ENCODE measurements around the gene CAMTA1.

DNA sequence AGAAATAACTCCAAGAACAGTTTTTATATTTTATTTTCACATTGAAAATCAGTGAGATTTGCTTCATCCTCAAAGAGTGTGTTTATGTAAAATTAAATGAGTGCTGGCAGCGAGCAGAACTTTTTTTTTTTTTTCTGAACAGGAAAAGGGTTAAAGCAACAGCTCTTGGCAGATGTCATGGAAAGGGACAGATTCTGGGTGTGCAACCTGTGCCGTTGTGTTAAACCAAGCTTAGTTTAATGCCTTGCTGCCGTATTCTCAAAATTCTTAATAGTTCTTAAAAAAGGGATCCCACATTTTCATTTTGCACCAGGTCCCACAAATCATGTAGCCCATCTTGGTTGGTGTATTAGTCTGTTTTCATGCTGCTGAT is 758.5 kb downstream of the CAMTA1 start:
- TF ChIP-seq, protein P1, sequence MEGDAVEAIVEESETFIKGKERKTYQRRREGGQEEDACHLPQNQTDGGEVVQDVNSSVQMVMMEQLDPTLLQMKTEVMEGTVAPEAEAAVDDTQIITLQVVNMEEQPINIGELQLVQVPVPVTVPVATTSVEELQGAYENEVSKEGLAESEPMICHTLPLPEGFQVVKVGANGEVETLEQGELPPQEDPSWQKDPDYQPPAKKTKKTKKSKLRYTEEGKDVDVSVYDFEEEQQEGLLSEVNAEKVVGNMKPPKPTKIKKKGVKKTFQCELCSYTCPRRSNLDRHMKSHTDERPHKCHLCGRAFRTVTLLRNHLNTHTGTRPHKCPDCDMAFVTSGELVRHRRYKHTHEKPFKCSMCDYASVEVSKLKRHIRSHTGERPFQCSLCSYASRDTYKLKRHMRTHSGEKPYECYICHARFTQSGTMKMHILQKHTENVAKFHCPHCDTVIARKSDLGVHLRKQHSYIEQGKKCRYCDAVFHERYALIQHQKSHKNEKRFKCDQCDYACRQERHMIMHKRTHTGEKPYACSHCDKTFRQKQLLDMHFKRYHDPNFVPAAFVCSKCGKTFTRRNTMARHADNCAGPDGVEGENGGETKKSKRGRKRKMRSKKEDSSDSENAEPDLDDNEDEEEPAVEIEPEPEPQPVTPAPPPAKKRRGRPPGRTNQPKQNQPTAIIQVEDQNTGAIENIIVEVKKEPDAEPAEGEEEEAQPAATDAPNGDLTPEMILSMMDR (IDR thresholded peaks at IDR 0.05; ENCODE audit: poor library complexity): no peak
- TF ChIP-seq EZH2 (IDR thresholded peaks at IDR 0.05; ENCODE audit: borderline replicate concordance) (no peak), EZH2phosphoT487 (IDR thresholded peaks at IDR 0.05; ENCODE audit: low read depth, severe bottlenecking, unreplicated experiment) (no peak)

Measured in hepatocyte (in vitro differentiated cells).